Measurements from ENCODE around the gene STRN4. TPM values are rescaled to one million over a fixed set of nuclear protein-coding genes. Genes with fewer than 3 reads are reported as not detected.
A peak's percentile ranks its signal among the peaks of the same experiment; 100 is the strongest.

Gene STRN4
- total and polyA plus RNA-seq, 9 of the 15 experiments (the other 6 are each of a cell fraction or from before 2014, with no cell fraction given), result 0.62 to 83.7 (median 36.9) TPM

DNA sequence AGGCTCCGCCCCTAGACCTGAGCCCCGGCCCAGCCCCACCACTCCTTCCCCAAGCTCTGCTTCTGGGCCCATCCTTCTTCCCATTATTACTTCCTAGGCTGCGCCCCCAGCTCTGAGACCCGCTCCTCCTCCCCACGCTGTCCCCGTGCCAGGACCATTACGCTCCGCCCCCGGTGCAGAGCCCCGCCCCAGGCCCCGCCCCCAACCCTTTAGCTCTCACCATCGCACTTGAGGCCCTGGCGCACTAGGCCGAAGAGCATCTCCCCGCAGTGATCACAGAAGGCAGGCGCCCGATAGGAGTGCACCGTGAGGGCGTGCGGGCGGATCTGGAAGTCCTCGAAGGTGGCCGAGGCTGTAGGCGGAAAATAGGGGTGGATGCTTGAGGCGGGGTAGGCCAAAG, 35.6 kb downstream of the STRN4 start (continued):
- TF ChIP-seq MYBL2 (IDR thresholded peaks at IDR 0.05; ENCODE audit: low read depth), result no peak
- no peak for TF ChIP-seq MYBL2 (CRISPR knock-in tag; IDR thresholded peaks at IDR 0.05; ENCODE audit: borderline replicate concordance)
- no peak for TF ChIP-seq ZNF134 (CRISPR knock-in tag; conservative IDR thresholded peaks at IDR 0.05)
- TF ChIP-seq BRF1 (IDR thresholded peaks at IDR 0.05; ENCODE audit: borderline replicate concordance, extremely low read depth, insufficient read length), result no peak
- 0 out of 2 replicates have a peak, but pooled peaks have one; percentile 37 for TF ChIP-seq POLR2G (IDR thresholded peaks at IDR 0.05; ENCODE audit: low read depth, low read length)
- TF ChIP-seq PYGO2 (tag; IDR thresholded peaks at IDR 0.05), result no peak
- no peak for TF ChIP-seq GATAD2A (IDR thresholded peaks at IDR 0.05)
- no peak for TF ChIP-seq RBBP5 (IDR thresholded peaks at IDR 0.05; ENCODE audit: borderline replicate concordance, insufficient read depth, low read length, poor library complexity, severe bottlenecking)
- TF ChIP-seq NCOA6 (IDR thresholded peaks at IDR 0.05), result no peak

- BruUV-seq (replicated peaks), result no TSS peak
- Histone ChIP-seq H2AFZ (ENCODE audit: low read depth, low read length) (no peak overlapping the region), H3K36me3 (ENCODE audit: control insufficient read depth, insufficient read depth, low read length) (peaks cover 56% of the 10 kb centered on the region), H3K9ac (ENCODE audit: insufficient read depth in 1 of 2, low read depth in 2 of 2, low read length in 2 of 2) (no peak overlapping the region), H3K9me3 (replicated peaks; ENCODE audit: control insufficient read depth, insufficient read depth, low read depth, low read length) (no peaks in the 10 kb centered on the region), H3K4me2 (ENCODE audit: insufficient read depth, low read length) (no peak overlapping the region), H3K27me3 (ENCODE audit: control insufficient read depth in 2 of 2, insufficient read depth in 2 of 2, low read length in 2 of 2) (no peaks in the 10 kb centered on the region), H3K79me2 (ENCODE audit: control insufficient read depth, insufficient read depth, low read length) (no peaks in the 10 kb centered on the region), H3K9me1 (ENCODE audit: control insufficient read depth, insufficient read depth, low read length) (peaks cover 5% of the 10 kb centered on the region), H3K27ac (ENCODE audit: extremely low read depth, low read depth, low read length) (no peak overlapping the region), H3K4me1 (replicated peaks in 1 of 2; ENCODE audit: control insufficient read depth in 2 of 2, insufficient read depth in 2 of 2, low read length in 2 of 2) (peaks cover 0 to 6% of the 10 kb centered on the region in 2 experiments; a peak in 1 of 5 replicates), H3K4me3 (no peak overlapping the region), H4K20me1 (replicated peaks; ENCODE audit: control insufficient read depth, insufficient read depth, low read length) (no peaks in the 10 kb centered on the region; the same call in 1 of the 2 replicates)
- ATAC-seq, result peak; percentile 98
- peak; percentile 15 for FAIRE-seq
- intact Hi-C loops (cut with micrococcal nuclease) (loop anchor here (2.0 kb wide), 1 partner anchor 42 kb away; the partner anchor contains the start of genes FKRP and STRN4), in situ Hi-C loops (cut with MboI) (no loop called here)
- ChIA-PET CTCF (ENCODE audit: low intra/inter-chr PET ratio) (interaction anchor here (0.8 to 1.9 kb wide), 3 partner anchors 24 to 136 kb away, joined by 3 to 12 read pairs (median 6); no protein-coding TSS in a partner anchor), POLR2A (interaction anchor here (1.5 kb wide), 1 partner anchor 12 kb away, joined by 5 read pairs; the partner anchor contains the start of gene PRKD2)
- WGBS (ENCODE audit: insufficient coverage, low coverage, missing lambda C conversion rate), result 17% methylated on average over 19 of the region's 21 CpGs
- DNase-seq (ENCODE audit: extremely low read depth in 1 of 4, low spot score in 3 of 4), result peak; percentile 79 to 84 (median 82)
- TF ChIP-seq, protein P1, sequence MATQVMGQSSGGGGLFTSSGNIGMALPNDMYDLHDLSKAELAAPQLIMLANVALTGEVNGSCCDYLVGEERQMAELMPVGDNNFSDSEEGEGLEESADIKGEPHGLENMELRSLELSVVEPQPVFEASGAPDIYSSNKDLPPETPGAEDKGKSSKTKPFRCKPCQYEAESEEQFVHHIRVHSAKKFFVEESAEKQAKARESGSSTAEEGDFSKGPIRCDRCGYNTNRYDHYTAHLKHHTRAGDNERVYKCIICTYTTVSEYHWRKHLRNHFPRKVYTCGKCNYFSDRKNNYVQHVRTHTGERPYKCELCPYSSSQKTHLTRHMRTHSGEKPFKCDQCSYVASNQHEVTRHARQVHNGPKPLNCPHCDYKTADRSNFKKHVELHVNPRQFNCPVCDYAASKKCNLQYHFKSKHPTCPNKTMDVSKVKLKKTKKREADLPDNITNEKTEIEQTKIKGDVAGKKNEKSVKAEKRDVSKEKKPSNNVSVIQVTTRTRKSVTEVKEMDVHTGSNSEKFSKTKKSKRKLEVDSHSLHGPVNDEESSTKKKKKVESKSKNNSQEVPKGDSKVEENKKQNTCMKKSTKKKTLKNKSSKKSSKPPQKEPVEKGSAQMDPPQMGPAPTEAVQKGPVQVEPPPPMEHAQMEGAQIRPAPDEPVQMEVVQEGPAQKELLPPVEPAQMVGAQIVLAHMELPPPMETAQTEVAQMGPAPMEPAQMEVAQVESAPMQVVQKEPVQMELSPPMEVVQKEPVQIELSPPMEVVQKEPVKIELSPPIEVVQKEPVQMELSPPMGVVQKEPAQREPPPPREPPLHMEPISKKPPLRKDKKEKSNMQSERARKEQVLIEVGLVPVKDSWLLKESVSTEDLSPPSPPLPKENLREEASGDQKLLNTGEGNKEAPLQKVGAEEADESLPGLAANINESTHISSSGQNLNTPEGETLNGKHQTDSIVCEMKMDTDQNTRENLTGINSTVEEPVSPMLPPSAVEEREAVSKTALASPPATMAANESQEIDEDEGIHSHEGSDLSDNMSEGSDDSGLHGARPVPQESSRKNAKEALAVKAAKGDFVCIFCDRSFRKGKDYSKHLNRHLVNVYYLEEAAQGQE (IDR thresholded peaks at IDR 0.05; ENCODE audit: borderline replicate concordance), result peak; percentile 59; the same call in 1 of the 2 replicates
- TF ChIP-seq, protein P1 (CRISPR knock-in tag; IDR thresholded peaks at IDR 0.05; ENCODE audit: low read depth), result no peak
- TF ChIP-seq ZNF24 (IDR thresholded peaks at IDR 0.05), result no peak
Observed at GRCh38 chr19:46704379-46705076, 41.7 kb downstream of the STRN4 start.
